NCI-H460 (cell line): ENCODE measurements around the gene BRD3. TPM values are rescaled to one million over a fixed set of nuclear protein-coding genes. Genes with fewer than 3 reads are reported as not detected.
"Not testable (repeated sequence)": the region's sequence is repeated elsewhere in the genome, so short reads cannot be mapped to it uniquely, and the experiment has no call there.

ENCODE experiments used
- DNase-seq: peaks from one replicate; pipeline ENCODE4 v3.0.0-alpha.2; 2016; ENCODE audit warnings: low read depth; ENCODE audit errors: extremely low read depth
- total RNA-seq: library from RNA; depleted of rRNA; stranded (reverse); fragments of >200 nt; shearing (Covaris generic); gene quantifications from 2 replicates; pipeline ENCODE4 v1.2.3, GENCODE V29; 2014

The BRD3 gene
- total RNA-seq, 1 experiment from 2014 or later = 9.0 TPM

GRCh38 chr9:133995012-133995896 lies 72.6 kb downstream of the BRD3 start:
- DNase-seq = no peak

GRCh38 chr9:133994353-133995011 lies 73.3 kb downstream of the BRD3 start:
- peak; percentile 70 for DNase-seq

- DNase-seq = no peak
These were observed 74.1 kb downstream of the BRD3 start for GRCh38 chr9:133993635-133994253.

- peak; percentile 64 for DNase-seq
These were observed 74.8 kb downstream of the BRD3 start for GRCh38 chr9:133992780-133993634.

- DNase-seq = peak; percentile 45
These were observed 75.7 kb downstream of the BRD3 start, which contains the start of gene VAV2 for GRCh38 chr9:133991964-133992779. Gene VAV2 (minus strand): TSS chr9:133992324. CDS start chr9:133992278, 46 bp downstream.

GRCh38 chr9:133991214-133991921 lies 76.5 kb downstream of the BRD3 start:
- no peak for DNase-seq

GRCh38 chr9:133990366-133991213 lies 77.2 kb downstream of the BRD3 start:
- peak; percentile 39 for DNase-seq

- no peak for DNase-seq
These were observed 78.0 kb downstream of the BRD3 start for GRCh38 chr9:133989625-133990365.

GRCh38 chr9:133988771-133989170 lies 79.1 kb downstream of the BRD3 start:
- not testable (repeated sequence) for DNase-seq

GRCh38 chr9:133987946-133988665 lies 79.7 kb downstream of the BRD3 start:
- DNase-seq = no peak

- no peak for DNase-seq
These were observed 80.4 kb downstream of the BRD3 start for GRCh38 chr9:133987446-133987788.

GRCh38 chr9:133986774-133987445 lies 80.9 kb downstream of the BRD3 start:
- DNase-seq = no peak

GRCh38 chr9:133986061-133986460 lies 81.8 kb downstream of the BRD3 start:
- DNase-seq = no peak

- DNase-seq = no peak
These were observed 84.7 kb downstream of the BRD3 start for GRCh38 chr9:133982971-133983720.

GRCh38 chr9:133981958-133982681 lies 85.7 kb downstream of the BRD3 start:
- no peak for DNase-seq
